Activated T-helper 1 cell treated with anti-CD3 and anti-CD28 coated beads, Interleukin-12 subunit alpha, Interleukin-12 subunit beta, Interleukin-2, Interleukin-4 antibody, amounts not matched to agents 30 ng/mL and 10 ng/mL and 1 ng/mL, durations not matched to agents 14 hours and 24 hours and 36 hours (primary cell): ENCODE data around the gene MYH10. TPM values are rescaled to one million over a fixed set of nuclear protein-coding genes. Genes with fewer than 3 reads are reported as not detected.

Experiments used
- DNase-seq: peaks from one replicate; pipeline ENCODE4 v3.0.0; 2021; ENCODE audit warnings: low spot score
- H3K27ac Mint-ChIP-seq: one replicate; pipeline ENCODE4 v1.8.0; 2021; ENCODE audit warnings: mild to moderate bottlenecking, mixed read lengths
- H3K27me3 Mint-ChIP-seq: one replicate; pipeline ENCODE4 v1.8.0; 2022; ENCODE audit warnings: mild to moderate bottlenecking, moderate library complexity, mixed read lengths; ENCODE audit not compliant: insufficient read depth
- H3K36me3 Mint-ChIP-seq: one replicate; pipeline ENCODE4 v1.8.0; 2021; ENCODE audit warnings: low read depth, mixed read lengths
- H3K4me1 Mint-ChIP-seq: one replicate; pipeline ENCODE4 v1.8.0; 2021; ENCODE audit warnings: low read depth, mixed read lengths
- H3K4me3 Mint-ChIP-seq: one replicate; pipeline ENCODE4 v1.8.0; 2021; ENCODE audit warnings: mild to moderate bottlenecking, moderate library complexity, mixed read lengths
- H3K9me3 Mint-ChIP-seq: one replicate; pipeline ENCODE4 v1.8.0; 2021; ENCODE audit warnings: mixed read lengths
- intact Hi-C: fragments of 100-400 bp; cut with micrococcal nuclease; formaldehyde crosslinking; loops from one replicate; pipeline ENCODE4 v1.15.1; 2024
- total RNA-seq: library from RNA; stranded (reverse); gene quantifications from 2 replicates; pipeline ENCODE4 v1.2.3, GENCODE V29; 2022

MYH10 gene
- total RNA-seq, 1 donor from 2014 or later, result 15.3 TPM

- H3K27me3 Mint-ChIP-seq, result peaks cover 2% of the 10 kb centered on the region
Measured at GRCh38 chr17:8518326-8518725, 112.2 kb downstream of the MYH10 start.

GRCh38 chr17:8514801-8515200 lies 115.7 kb downstream of the MYH10 start:
- Mint-ChIP-seq H3K36me3 (peaks cover 2% of the 10 kb centered on the region), H3K4me1 (no peaks in the 10 kb centered on the region), H3K9me3 (no peaks in the 10 kb centered on the region), H3K27ac (no peak overlapping the region), H3K27me3 (no peaks in the 10 kb centered on the region), H3K4me3 (no peak overlapping the region)
- no peak for DNase-seq
- intact Hi-C loops, result no loop called here

More at GRCh38 chr17:8518326-8518725, 112.2 kb downstream of the MYH10 start:
- H3K27ac Mint-ChIP-seq, result no peak overlapping the region
- no peak overlapping the region for H3K4me3 Mint-ChIP-seq
- intact Hi-C loops, result no loop called here
- peaks cover 2% of the 10 kb centered on the region for H3K36me3 Mint-ChIP-seq
- H3K9me3 Mint-ChIP-seq, result no peaks in the 10 kb centered on the region
- DNase-seq, result no peak
- no peaks in the 10 kb centered on the region for H3K4me1 Mint-ChIP-seq

- no peaks in the 10 kb centered on the region for H3K9me3 Mint-ChIP-seq
- H3K36me3 Mint-ChIP-seq, result peaks cover 3% of the 10 kb centered on the region
- H3K27ac Mint-ChIP-seq, result no peak overlapping the region
Measured at GRCh38 chr17:8506145-8506544, 124.4 kb downstream of the MYH10 start.

GRCh38 chr17:8504460-8505207 lies 125.9 kb downstream of the MYH10 start:
- Mint-ChIP-seq H3K27me3 (no peaks in the 10 kb centered on the region), H3K36me3 (peaks cover 3% of the 10 kb centered on the region), H3K9me3 (no peaks in the 10 kb centered on the region), H3K4me3 (no peak overlapping the region), H3K4me1 (no peaks in the 10 kb centered on the region), H3K27ac (no peak overlapping the region)
- intact Hi-C loops, result no loop called here
- no peak for DNase-seq

More at GRCh38 chr17:8506145-8506544, 124.4 kb downstream of the MYH10 start:
- Mint-ChIP-seq H3K4me1 (no peaks in the 10 kb centered on the region), H3K27me3 (no peaks in the 10 kb centered on the region), H3K4me3 (no peak overlapping the region)
- intact Hi-C loops, result no loop called here
- DNase-seq, result no peak

- DNase-seq, result no peak
Measured at GRCh38 chr17:8503807-8504206, 126.7 kb downstream of the MYH10 start.

GRCh38 chr17:8503368-8503767 lies 127.2 kb downstream of the MYH10 start:
- H3K4me3 Mint-ChIP-seq, result no peak overlapping the region
- intact Hi-C loops, result no loop called here
- DNase-seq, result no peak
- H3K4me1 Mint-ChIP-seq, result no peaks in the 10 kb centered on the region
- H3K27me3 Mint-ChIP-seq, result no peaks in the 10 kb centered on the region
- H3K9me3 Mint-ChIP-seq, result no peaks in the 10 kb centered on the region
- H3K36me3 Mint-ChIP-seq, result peaks cover 3% of the 10 kb centered on the region
- no peak overlapping the region for H3K27ac Mint-ChIP-seq

More at GRCh38 chr17:8503807-8504206, 126.7 kb downstream of the MYH10 start:
- Mint-ChIP-seq H3K27ac (no peak overlapping the region), H3K27me3 (no peaks in the 10 kb centered on the region), H3K4me1 (no peaks in the 10 kb centered on the region), H3K9me3 (no peaks in the 10 kb centered on the region), H3K36me3 (peaks cover 3% of the 10 kb centered on the region), H3K4me3 (no peak overlapping the region)
- intact Hi-C loops, result no loop called here

GRCh38 chr17:8502126-8502525 lies 128.4 kb downstream of the MYH10 start:
- intact Hi-C loops, result no loop called here
- no peaks in the 10 kb centered on the region for H3K27me3 Mint-ChIP-seq
- no peak for DNase-seq
- H3K4me1 Mint-ChIP-seq, result no peaks in the 10 kb centered on the region
- no peak overlapping the region for H3K27ac Mint-ChIP-seq
- H3K36me3 Mint-ChIP-seq, result peaks cover 1% of the 10 kb centered on the region
- H3K9me3 Mint-ChIP-seq, result no peaks in the 10 kb centered on the region
- H3K4me3 Mint-ChIP-seq, result no peak overlapping the region

- Mint-ChIP-seq H3K9me3 (no peaks in the 10 kb centered on the region), H3K27ac (no peak overlapping the region), H3K4me3 (no peak overlapping the region), H3K4me1 (no peaks in the 10 kb centered on the region), H3K36me3 (no peaks in the 10 kb centered on the region), H3K27me3 (no peaks in the 10 kb centered on the region)
- intact Hi-C loops, result no loop called here
- DNase-seq, result no peak
Measured at GRCh38 chr17:8500609-8501008, 129.9 kb downstream of the MYH10 start.

- no peaks in the 10 kb centered on the region for H3K27me3 Mint-ChIP-seq
Measured at GRCh38 chr17:8499614-8500013, 130.9 kb downstream of the MYH10 start.

GRCh38 chr17:8499171-8499570 lies 131.4 kb downstream of the MYH10 start:
- Mint-ChIP-seq H3K4me1 (no peaks in the 10 kb centered on the region), H3K27ac (no peak overlapping the region), H3K4me3 (no peak overlapping the region), H3K36me3 (no peaks in the 10 kb centered on the region), H3K9me3 (no peaks in the 10 kb centered on the region), H3K27me3 (no peaks in the 10 kb centered on the region)
- intact Hi-C loops, result no loop called here
- no peak for DNase-seq

More at GRCh38 chr17:8499614-8500013, 130.9 kb downstream of the MYH10 start:
- no peak overlapping the region for H3K27ac Mint-ChIP-seq
- H3K4me3 Mint-ChIP-seq, result no peak overlapping the region
- H3K4me1 Mint-ChIP-seq, result no peaks in the 10 kb centered on the region
- H3K36me3 Mint-ChIP-seq, result no peaks in the 10 kb centered on the region
- no peaks in the 10 kb centered on the region for H3K9me3 Mint-ChIP-seq
- DNase-seq, result no peak
- intact Hi-C loops, result no loop called here

- no peak for DNase-seq
- no peak overlapping the region for H3K27ac Mint-ChIP-seq
- H3K4me1 Mint-ChIP-seq, result no peaks in the 10 kb centered on the region
- peaks cover 2% of the 10 kb centered on the region for H3K36me3 Mint-ChIP-seq
- H3K9me3 Mint-ChIP-seq, result no peaks in the 10 kb centered on the region
- no peak overlapping the region for H3K4me3 Mint-ChIP-seq
- no peaks in the 10 kb centered on the region for H3K27me3 Mint-ChIP-seq
- intact Hi-C loops, result no loop called here
Measured at GRCh38 chr17:8496081-8496480, 134.4 kb downstream of the MYH10 start.

GRCh38 chr17:8494506-8495111 lies 135.9 kb downstream of the MYH10 start:
- Mint-ChIP-seq H3K27me3 (no peaks in the 10 kb centered on the region), H3K4me3 (no peak overlapping the region), H3K27ac (no peak overlapping the region), H3K4me1 (no peaks in the 10 kb centered on the region), H3K36me3 (peaks cover 7% of the 10 kb centered on the region), H3K9me3 (no peaks in the 10 kb centered on the region)
- no peak for DNase-seq
- intact Hi-C loops, result no loop called here

- Mint-ChIP-seq H3K4me3 (no peak overlapping the region), H3K27ac (no peak overlapping the region), H3K4me1 (no peaks in the 10 kb centered on the region), H3K9me3 (no peaks in the 10 kb centered on the region), H3K36me3 (peaks cover 7% of the 10 kb centered on the region), H3K27me3 (no peaks in the 10 kb centered on the region)
- no peak for DNase-seq
- intact Hi-C loops, result no loop called here
Measured at GRCh38 chr17:8494021-8494420, 136.5 kb downstream of the MYH10 start.
